Ascending aorta (tissue), 2 donors: ENCODE data around the gene TTC23. TPM values are rescaled to one million over a fixed set of nuclear protein-coding genes. Genes with fewer than 3 reads are reported as not detected.

ENCODE experiments used
- DNase-seq, 2 donors: peaks; one replicate each; pipeline ENCODE4 v3.0.0-alpha.2; 2019; ENCODE audit warnings: low spot score in 2 of 2
- H3K27ac ChIP-seq, 2 donors: fragments of 200-600 bp; sonication (generic); one replicate each; pipeline ENCODE4 v1.5.1; 2016 to 2017; ENCODE audit warnings: mild to moderate bottlenecking in 1 of 2
- H3K27me3 ChIP-seq: fragments of 200-600 bp; sonication (generic); one replicate; pipeline ENCODE4 v1.5.1; 2017
- H3K36me3 ChIP-seq, 2 donors: fragments of 200-600 bp; sonication (generic); one replicate each; pipeline ENCODE4 v1.5.1; 2016
- H3K4me1 ChIP-seq, 2 donors: fragments of 200-600 bp; sonication (generic); one replicate each; pipeline ENCODE4 v1.5.1; 2016 to 2017; ENCODE audit warnings: mild to moderate bottlenecking in 1 of 2
- H3K4me3 ChIP-seq, 2 donors: fragments of 200-600 bp; sonication (generic); one replicate each; pipeline ENCODE4 v1.5.1; 2016 to 2017; ENCODE audit warnings: mild to moderate bottlenecking in 1 of 2
- H3K9me3 ChIP-seq, 2 donors: fragments of 200-600 bp; sonication (generic); one replicate each; pipeline ENCODE4 v1.5.1; 2016
- CTCF ChIP-seq, 3 experiments: fragments of 200-600 bp in 2 of 3; fragments of 450-650 bp in 1 of 3; sonication (generic) in 2 of 3; IDR thresholded peaks; one replicate each; pipeline ENCODE4 v1.5.1; 2016 to 2019; ENCODE audit warnings: antibody characterized with exemption in 3 of 3, mild to moderate bottlenecking in 1 of 3, moderate library complexity in 1 of 3
- intact Hi-C: fragments of 100-400 bp; cut with DNase I; formaldehyde crosslinking; loops from one replicate; pipeline ENCODE4 v1.15.1; 2023
- total RNA-seq: library from RNA; depleted of rRNA; stranded (reverse); fragments of >200 nt; gene quantifications from one replicate; pipeline ENCODE4 v1.1.0, GENCODE V29; 2016

Gene TTC23
- total RNA-seq, 1 donor from 2014 or later, result 37.3 TPM

DNA sequence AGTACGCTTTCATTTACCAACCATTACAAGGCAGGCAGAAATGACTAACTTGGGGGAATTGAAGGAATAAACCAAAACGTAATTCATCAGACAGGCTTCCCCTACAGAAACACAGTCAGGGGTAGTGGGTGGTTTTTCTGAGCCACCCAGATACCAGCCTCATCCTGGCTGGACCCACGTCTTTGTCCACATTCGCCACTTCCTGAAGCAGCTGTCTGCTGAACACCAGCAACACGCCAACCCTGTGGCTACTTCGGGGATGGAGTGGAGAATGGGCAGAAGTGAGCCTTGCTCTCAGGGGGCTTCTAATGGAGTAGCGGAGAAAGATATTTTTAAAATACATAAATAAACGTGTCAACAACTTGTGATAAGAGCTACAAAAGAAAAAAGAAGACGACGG, 104.4 kb downstream of the TTC23 start:
- no peak for TF ChIP-seq CTCF (IDR thresholded peaks at IDR 0.05)
- Histone ChIP-seq H3K4me3 (no peak overlapping the region), H3K27me3 (no peaks in the 10 kb centered on the region), H3K9me3 (no peaks in the 10 kb centered on the region), H3K27ac (no peak overlapping the region), H3K36me3 (peaks cover 0 to 5% of the 10 kb centered on the region in 2 donors), H3K4me1 (peaks cover 0 to 11% of the 10 kb centered on the region in 2 donors)
- DNase-seq, result no peak
- intact Hi-C loops, result no loop called here

- Histone ChIP-seq H3K4me1 (peaks cover 0 to 11% of the 10 kb centered on the region in 2 donors), H3K27ac (peak overlapping the region; percentile 62 to 75), H3K9me3 (no peaks in the 10 kb centered on the region), H3K4me3 (no peak overlapping the region), H3K36me3 (peaks cover 0 to 5% of the 10 kb centered on the region in 2 donors), H3K27me3 (no peaks in the 10 kb centered on the region)
- TF ChIP-seq CTCF (IDR thresholded peaks at IDR 0.05), result no peak
- DNase-seq, result peak; percentile 42 to 92
- intact Hi-C loops, result loop anchor here (1.0 to 2.0 kb wide), 2 partner anchors 19 to 33 kb away; no protein-coding TSS in a partner anchor
Observed at GRCh38 chr15:99143655-99144610, 105.4 kb downstream of the TTC23 start.

GRCh38 chr15:99143242-99143641, 106.1 kb downstream of the TTC23 start:
- Histone ChIP-seq H3K9me3 (no peaks in the 10 kb centered on the region), H3K27ac (peak overlapping the region; percentile 12 to 51), H3K36me3 (no peaks in the 10 kb centered on the region), H3K4me1 (peaks cover 0 to 11% of the 10 kb centered on the region in 2 donors), H3K4me3 (no peak overlapping the region), H3K27me3 (no peaks in the 10 kb centered on the region)
- DNase-seq, result no peak
- intact Hi-C loops, result loop anchor here (1.0 to 2.0 kb wide), 2 partner anchors 18 to 32 kb away; no protein-coding TSS in a partner anchor
- TF ChIP-seq CTCF (IDR thresholded peaks at IDR 0.05), result no peak

- intact Hi-C loops, result loop anchor here (2.0 kb wide), 1 partner anchor 32 kb away; no protein-coding TSS in a partner anchor
Observed at GRCh38 chr15:99142562-99142961, 106.8 kb downstream of the TTC23 start.

DNA sequence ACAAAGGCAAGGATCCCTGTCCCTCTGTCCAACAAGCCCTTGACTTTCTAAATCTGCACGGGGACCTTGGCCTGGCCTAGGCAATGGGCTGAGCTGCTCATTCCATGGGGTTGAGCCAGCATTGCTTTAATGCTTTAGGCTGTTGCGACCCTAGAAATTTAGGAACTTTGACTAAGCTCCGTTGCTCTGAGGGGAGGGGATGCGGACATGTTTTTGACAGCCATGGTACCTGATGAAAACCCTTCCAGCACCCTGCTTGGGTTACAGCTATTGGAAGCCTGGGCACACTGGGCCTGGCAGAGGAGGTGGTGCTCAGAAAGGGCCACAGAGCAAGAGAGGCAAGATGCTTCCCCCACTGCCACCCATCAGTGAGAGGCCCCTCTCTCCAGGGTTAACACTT, 107.4 kb downstream of the TTC23 start:
- no peak for TF ChIP-seq CTCF (IDR thresholded peaks at IDR 0.05)
- no peak overlapping the region for H3K4me3 ChIP-seq
- no peak for DNase-seq
- intact Hi-C loops, result loop anchor here (2.0 kb wide), 1 partner anchor 31 kb away; no protein-coding TSS in a partner anchor
- peaks cover 11 to 12% of the 10 kb centered on the region in 2 donors for H3K36me3 ChIP-seq
- H3K27ac ChIP-seq, result no peak overlapping the region
- H3K9me3 ChIP-seq, result no peaks in the 10 kb centered on the region
- H3K4me1 ChIP-seq, result peaks cover 0 to 11% of the 10 kb centered on the region in 2 donors
- H3K27me3 ChIP-seq, result no peaks in the 10 kb centered on the region

More at GRCh38 chr15:99142562-99142961, 106.8 kb downstream of the TTC23 start:
- Histone ChIP-seq H3K27ac (peak overlapping the region in 1 of 2 donors; percentile 12), H3K4me3 (no peak overlapping the region), H3K9me3 (no peaks in the 10 kb centered on the region), H3K4me1 (peaks cover 0 to 11% of the 10 kb centered on the region in 2 donors), H3K27me3 (no peaks in the 10 kb centered on the region), H3K36me3 (peaks cover 5 to 6% of the 10 kb centered on the region in 2 donors)
- TF ChIP-seq CTCF (IDR thresholded peaks at IDR 0.05), result no peak
- no peak for DNase-seq
